K562 (cell line): ENCODE results near the gene VSIG4. TPM values are rescaled to one million over a fixed set of nuclear protein-coding genes. Genes with fewer than 3 reads are reported as not detected.
"Not testable (repeated sequence)": the region's sequence is repeated elsewhere in the genome, so short reads cannot be mapped to it uniquely, and the experiment has no call there.

Source experiments
- ATAC-seq: fragments of 200-7000 bp; cut with Tn5 transposase; 3 replicates; pipeline ENCODE4 v1.9.1; 2020; ENCODE audit warnings: moderate library complexity
- BruUV-seq: library from RNA; stranded (reverse); fragments of 400-500 nt; replicated peaks from 2 replicates; lab custom pipeline; 2021; lab: Mats Ljungman, UMichigan
- CTCF ChIA-PET: fragments of 300-600 bp; formaldehyde crosslinking; extraction: SDS; loops from one replicate; lab custom pipeline; 2021; ENCODE audit warnings: low intra/inter-chr PET ratio; lab: Yijun Ruan, JAX
- POLR2A ChIA-PET: fragments of 300-600, 350-650 bp; sonication (Branson Sonifier 250); formaldehyde crosslinking; extraction: SDS; loops from one replicate; lab custom pipeline; 2021; ENCODE audit warnings: antibody characterized with exemption, inconsistent platforms; lab: Yijun Ruan, JAX
- DNase-seq, 4 experiments: peaks; one replicate each; pipeline versions ENCODE4 v3.0.0 to v3.0.0-alpha.2; 2011 to 2018; ENCODE audit warnings: low spot score in 3 of 4, mixed read lengths in 3 of 4; ENCODE audit errors: extremely low read depth in 1 of 4
- FAIRE-seq: peaks from 2 replicates; lab custom pipeline; 2011; peaks lifted over from hg19 to GRCh38; lab: Jason Lieb, UNC
- H2AFZ ChIP-seq: 2 replicates; pipeline ENCODE4 v1.6.0; 2011; ENCODE audit warnings: low read depth, low read length, control low read depth, inconsistent platforms
- H3K27ac ChIP-seq: fragments of 200-600 bp; 3 replicates; pipeline ENCODE4 v1.8.0; 2011; ENCODE audit warnings: low read depth, mild to moderate bottlenecking, control low read depth, inconsistent platforms, low read length, moderate library complexity, mixed read lengths; ENCODE audit errors: extremely low read depth
- H3K27me3 ChIP-seq, 2 experiments: fragments of 300-600 bp in 1 of 2; 2 replicates in 1 of 2; 3 replicates in 1 of 2; pipeline versions ENCODE4 v1.6.0 to v1.8.0; 2011; ENCODE audit warnings: inconsistent platforms in 2 of 2, low read length in 2 of 2, mild to moderate bottlenecking in 1 of 2, mixed read lengths in 1 of 2, moderate library complexity in 1 of 2; ENCODE audit not compliant: control insufficient read depth in 2 of 2, insufficient read depth in 2 of 2
- H3K36me3 ChIP-seq: fragments of 300-600 bp; 3 replicates; pipeline ENCODE4 v1.8.0; 2011; ENCODE audit warnings: mild to moderate bottlenecking, low read length, inconsistent platforms; ENCODE audit not compliant: control insufficient read depth, insufficient read depth
- H3K4me1 ChIP-seq, 2 experiments: fragments of 200-600 bp in 1 of 2; replicated peaks in 1 of 2; 2 replicates in 1 of 2; 3 replicates in 1 of 2; pipeline versions ENCODE4 v1.5.1 to v1.8.0; 2011; ENCODE audit warnings: inconsistent platforms in 2 of 2, low read length in 2 of 2, mild to moderate bottlenecking in 1 of 2, mixed read lengths in 1 of 2, moderate library complexity in 1 of 2; ENCODE audit not compliant: control insufficient read depth in 2 of 2, insufficient read depth in 2 of 2
- H3K4me2 ChIP-seq: 2 replicates; pipeline ENCODE4 v1.6.1; 2011; ENCODE audit warnings: low read length, control low read depth, inconsistent platforms, mixed read lengths; ENCODE audit not compliant: insufficient read depth
- H3K4me3 ChIP-seq: fragments of 200-600 bp; sonication (generic), shearing (Covaris generic); 2 replicates; pipeline ENCODE4 v1.5.1; 2016; ENCODE audit warnings: control low read depth, inconsistent platforms
- H3K79me2 ChIP-seq: fragments of 200-600 bp; 3 replicates; pipeline ENCODE4 v1.8.0; 2011; ENCODE audit warnings: low read length, inconsistent platforms; ENCODE audit not compliant: control insufficient read depth, insufficient read depth
- H3K9ac ChIP-seq, 2 experiments: 2 replicates each; pipeline versions ENCODE4 v1.6.0 to v1.6.1; 2011; ENCODE audit warnings: low read depth in 2 of 2, low read length in 2 of 2, control low read depth in 1 of 2, inconsistent platforms in 1 of 2, mild to moderate bottlenecking in 1 of 2, mixed read lengths in 1 of 2; ENCODE audit not compliant: insufficient read depth in 1 of 2
- H3K9me1 ChIP-seq: one replicate; pipeline ENCODE4 v1.6.0; 2011; ENCODE audit warnings: inconsistent platforms, mild to moderate bottlenecking, low read length, moderate library complexity; ENCODE audit not compliant: control insufficient read depth, insufficient read depth
- H3K9me3 ChIP-seq: replicated peaks from 2 replicates; pipeline ENCODE4 v1.5.1; 2011; ENCODE audit warnings: low read depth, low read length, inconsistent platforms; ENCODE audit not compliant: control insufficient read depth, insufficient read depth
- H4K20me1 ChIP-seq: replicated peaks from 2 replicates; pipeline ENCODE4 v1.6.1; 2011; ENCODE audit warnings: low read length, inconsistent platforms, mixed read lengths; ENCODE audit not compliant: control insufficient read depth, insufficient read depth
- EZH2 ChIP-seq: IDR thresholded peaks from 2 replicates; pipeline ENCODE4 v1.6.1; 2012; ENCODE audit warnings: low read depth, mild to moderate bottlenecking, inconsistent platforms, low read length, borderline replicate concordance
- HDAC1 ChIP-seq, 2 experiments: fragments of 450-650 bp; IDR thresholded peaks; 2 replicates each; pipeline ENCODE4 v1.6.1; 2016 to 2017; ENCODE audit warnings: inconsistent platforms in 1 of 2, mild to moderate bottlenecking in 1 of 2, moderate library complexity in 1 of 2
- HMGN3 ChIP-seq: IDR thresholded peaks from 2 replicates; pipeline ENCODE4 v1.6.1; 2011; ENCODE audit warnings: borderline replicate concordance, low read depth, mild to moderate bottlenecking, mixed read lengths, low read length; ENCODE audit not compliant: insufficient read length; ENCODE audit errors: extremely low read depth
- KAT8 ChIP-seq: fragments of 450-650 bp; IDR thresholded peaks from 2 replicates; pipeline ENCODE4 v1.6.1; 2016; ENCODE audit warnings: low read depth, mild to moderate bottlenecking
- KDM1A ChIP-seq, 2 experiments: fragments of 450-650 bp; IDR thresholded peaks; 2 replicates each; pipeline ENCODE4 v1.6.1; 2016; ENCODE audit warnings: mild to moderate bottlenecking in 2 of 2
- MTA1 ChIP-seq: fragments of 450-650 bp; IDR thresholded peaks from 2 replicates; pipeline ENCODE4 v1.6.1; 2017; ENCODE audit warnings: borderline replicate concordance
- POLR2B ChIP-seq: fragments of 450-650 bp; IDR thresholded peaks from 2 replicates; pipeline ENCODE4 v1.6.1; 2018; ENCODE audit warnings: low read depth; ENCODE audit not compliant: partially characterized antibody
- PTTG1 ChIP-seq: fragments of 450-650 bp; IDR thresholded peaks from 2 replicates; pipeline ENCODE4 v1.6.1; 2016; ENCODE audit warnings: low read depth, mild to moderate bottlenecking, missing genetic modification characterization, missing compliant biosample characterization
- SRF ChIP-seq, 2 experiments: fragments of 250-450, 450-650 bp in 1 of 2; sonication (Bioruptor Pico) in 1 of 2; sonication (generic) in 1 of 2; formaldehyde crosslinking; IDR thresholded peaks; 2 replicates each; pipeline versions ENCODE4 v1.5.0 to v1.5.1; 2020 to 2022; ENCODE audit warnings: mild to moderate bottlenecking in 1 of 2, missing genetic modification reagents in 1 of 2
- TBL1XR1 ChIP-seq, 2 experiments: IDR thresholded peaks; 2 replicates each; pipeline ENCODE4 v1.6.1; 2012; ENCODE audit warnings: improper control_type of control experiment in 2 of 2, low read length in 2 of 2, mild to moderate bottlenecking in 1 of 2
- XRCC3 ChIP-seq: fragments of 450-650 bp; IDR thresholded peaks from 2 replicates; pipeline ENCODE4 v1.6.1; 2017; ENCODE audit warnings: mild to moderate bottlenecking, moderate library complexity
- XRCC4 ChIP-seq: IDR thresholded peaks from one replicate; pipeline ENCODE4 v1.6.1; 2011; ENCODE audit not compliant: insufficient read depth, insufficient read length; ENCODE audit errors: extremely low read depth
- ZNF146 ChIP-seq: IDR thresholded peaks from one replicate; pipeline ENCODE4 v1.6.1; 2018; ENCODE audit warnings: missing compliant biosample characterization; ENCODE audit not compliant: unreplicated experiment
- ZNF217 ChIP-seq: sonication (generic); formaldehyde crosslinking; IDR thresholded peaks from 2 replicates; pipeline ENCODE4 v1.8.0; 2022; ENCODE audit warnings: mild to moderate bottlenecking, missing genetic modification reagents
- ZNF584 ChIP-seq: fragments of 200-800 bp; sonication (Bioruptor generic); IDR thresholded peaks from 2 replicates; pipeline ENCODE4 v1.6.1; 2016; ENCODE audit warnings: low read depth, mild to moderate bottlenecking, missing genetic modification characterization, missing compliant biosample characterization
- WGBS: fragments of 100-300 bp; shearing (Covaris generic); methylation state at CpG from one replicate; pipeline ENCODE4 v1.1.6; 2016; ENCODE audit warnings: low coverage, mixed read lengths; ENCODE audit not compliant: insufficient coverage; ENCODE audit errors: missing lambda C conversion rate; 5-methylcytosine and 5-hydroxymethylcytosine counted together
- in situ Hi-C: fragments of 300-500 bp; cut with MboI; formaldehyde crosslinking; loops from 4 replicates; pipeline ENCODE4 v1.15.0; 2018; ENCODE audit warnings: inconsistent platforms, mixed read lengths
- intact Hi-C: fragments of 100-400 bp; cut with micrococcal nuclease; formaldehyde crosslinking; loops from 2 replicates; pipeline ENCODE4 v1.14.2; 2022
- polyA plus RNA-seq, 8 experiments: library from polyadenylated mRNA; depleted of rRNA in 4 of 8; stranded (reverse) in 5 of 8; unstranded in 3 of 8; fragments of >200 nt; fragmentation: Nextera tagmentation in 2 of 8; fragmentation: Illumina TruSeq in 1 of 8; extraction: Ambion mirVana in 2 of 8; extraction: Trizol in 1 of 8; gene quantifications; 2 replicates each; pipeline versions ENCODE4 v1.2.1 to v1.2.3, GENCODE V29; 2011 to 2014; ENCODE audit warnings: inconsistent platforms in 1 of 8, missing spikeins in 1 of 8
- total RNA-seq, 7 experiments: library from RNA; depleted of rRNA in 6 of 7; stranded (reverse); fragments of >200 nt in 6 of 7; fragmentation: Illumina TruSeq in 2 of 7; extraction: Trizol in 2 of 7; gene quantifications; 2 replicates each; pipeline versions ENCODE4 v1.2.1 to v1.2.3, GENCODE V29; 2011 to 2021; ENCODE audit warnings: low replicate concordance in 1 of 7

VSIG4 gene
- total and polyA plus RNA-seq, 9 of the 15 experiments (the other 6 are each of a cell fraction or from before 2014, with no cell fraction given), result 0.22 to 1.6 (median 0.46) TPM; not detected in 1

GRCh38 chrX:65977161-65977560 is 62.7 kb downstream of the VSIG4 start:
- H3K27ac ChIP-seq, H3K9me1 ChIP-seq, ATAC-seq, H4K20me1 ChIP-seq, H3K4me3 ChIP-seq, H2AFZ ChIP-seq, DNase-seq, H3K9ac ChIP-seq, BruUV-seq, FAIRE-seq, in situ Hi-C loops, H3K36me3 ChIP-seq, H3K9me3 ChIP-seq, CTCF ChIA-PET, H3K4me2 ChIP-seq, H3K79me2 ChIP-seq, POLR2A ChIA-PET, H3K27me3 ChIP-seq, H3K4me1 ChIP-seq, intact Hi-C loops: not testable (repeated sequence)
- peak; percentile 79 for TF ChIP-seq ZNF146 (CRISPR knock-in tag)
- 75% methylated on average over 1 of the region's 1 CpG for WGBS

- ATAC-seq (no peak), DNase-seq (no peak), FAIRE-seq (no peak)
- Histone ChIP-seq H2AFZ (0 out of 2 replicates have a peak overlapping the region, but pooled peaks have one; percentile 32), H3K79me2 (no peaks in the 10 kb centered on the region), H3K4me1 (peaks cover 0 to 2% of the 10 kb centered on the region in 2 experiments; a peak in 1 of 5 replicates), H3K9me3 (no peaks in the 10 kb centered on the region), H3K36me3 (no peaks in the 10 kb centered on the region), H3K4me2 (no peak overlapping the region), H3K9ac (no peak overlapping the region), H3K27me3 (no peaks in the 10 kb centered on the region), H3K4me3 (no peak overlapping the region), H3K27ac (no peak overlapping the region), H3K9me1 (no peaks in the 10 kb centered on the region), H4K20me1 (no peaks in the 10 kb centered on the region)
- POLR2A ChIA-PET, result no interaction called here
- no TSS peak for BruUV-seq
- intact Hi-C loops (no loop called here), in situ Hi-C loops (no loop called here)
- TF ChIP-seq ZNF584 (CRISPR knock-in tag) (no peak), TBL1XR1 (IDR thresholded peaks at IDR 0.05; ENCODE audit: low read length in 2 of 2) (no peak), SRF (CRISPR knock-in tag; IDR thresholded peaks at IDR 0.05) (no peak), MTA1 (no peak), XRCC4 (no peak), POLR2B (no peak), HMGN3 (no peak), HDAC1 (IDR thresholded peaks at IDR 0.05) (no peak), XRCC3 (no peak), KDM1A (IDR thresholded peaks at IDR 0.05) (no peak), EZH2 (no peak), ZNF217 (CRISPR knock-in tag) (no peak), PTTG1 (tag) (no peak), KAT8 (no peak)
- CTCF ChIA-PET, result no interaction called here
Measured at GRCh38 chrX:65976161-65976560, 63.7 kb downstream of the VSIG4 start.
